ENCODE results near the gene DHRS1.

GRCh38 chr14:24261969-24262327 lies 37.6 kb downstream of the DHRS1 start:
- TF ChIP-seq, protein P1, sequence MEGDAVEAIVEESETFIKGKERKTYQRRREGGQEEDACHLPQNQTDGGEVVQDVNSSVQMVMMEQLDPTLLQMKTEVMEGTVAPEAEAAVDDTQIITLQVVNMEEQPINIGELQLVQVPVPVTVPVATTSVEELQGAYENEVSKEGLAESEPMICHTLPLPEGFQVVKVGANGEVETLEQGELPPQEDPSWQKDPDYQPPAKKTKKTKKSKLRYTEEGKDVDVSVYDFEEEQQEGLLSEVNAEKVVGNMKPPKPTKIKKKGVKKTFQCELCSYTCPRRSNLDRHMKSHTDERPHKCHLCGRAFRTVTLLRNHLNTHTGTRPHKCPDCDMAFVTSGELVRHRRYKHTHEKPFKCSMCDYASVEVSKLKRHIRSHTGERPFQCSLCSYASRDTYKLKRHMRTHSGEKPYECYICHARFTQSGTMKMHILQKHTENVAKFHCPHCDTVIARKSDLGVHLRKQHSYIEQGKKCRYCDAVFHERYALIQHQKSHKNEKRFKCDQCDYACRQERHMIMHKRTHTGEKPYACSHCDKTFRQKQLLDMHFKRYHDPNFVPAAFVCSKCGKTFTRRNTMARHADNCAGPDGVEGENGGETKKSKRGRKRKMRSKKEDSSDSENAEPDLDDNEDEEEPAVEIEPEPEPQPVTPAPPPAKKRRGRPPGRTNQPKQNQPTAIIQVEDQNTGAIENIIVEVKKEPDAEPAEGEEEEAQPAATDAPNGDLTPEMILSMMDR (IDR thresholded peaks at IDR 0.05; ENCODE audit: low read depth, low read length) = no peak
- no peak for TF ChIP-seq EZH2phosphoT487 (IDR thresholded peaks at IDR 0.05; ENCODE audit: low read depth)

Measured in OCI-LY3 (cell line).